Measurements from ENCODE around the gene PRM1. TPM values are rescaled to one million over a fixed set of nuclear protein-coding genes. Genes with fewer than 3 reads are reported as not detected.

PRM1 gene
- total RNA-seq, 1 experiment from 2014 or later = not detected

GRCh38 chr16:11231367-11231970, 49.7 kb downstream of the PRM1 start:
- no peak overlapping the region for H3K18ac ChIP-seq (ENCODE audit: insufficient read length, low read depth, low read length)
- H3K4me1 ChIP-seq (ENCODE audit: insufficient read depth, low read length) = no peaks in the 10 kb centered on the region
- no peak overlapping the region for H2BK120ac ChIP-seq (ENCODE audit: low read depth, low read length, poor library complexity, severe bottlenecking)
- peak overlapping the region; percentile 33 for H4K5ac ChIP-seq (ENCODE audit: insufficient read length, low read depth, low read length)
- no peak overlapping the region for H2BK20ac ChIP-seq (ENCODE audit: low read depth, low read length, poor library complexity, severe bottlenecking)
- no peaks in the 10 kb centered on the region for H3K27me3 ChIP-seq (ENCODE audit: insufficient read depth, low read length)
- no peaks in the 10 kb centered on the region for H3K9me3 ChIP-seq (ENCODE audit: control insufficient read depth, low read depth, low read length)
- H2BK15ac ChIP-seq (ENCODE audit: low read depth, low read length) = no peak overlapping the region
- no CpG with 5 or more reads among the region's 10 CpGs for WGBS (ENCODE audit: extremely low coverage, insufficient read length, low lambda C conversion rate)
- H4K8ac ChIP-seq (replicated peaks; ENCODE audit: insufficient read length, low read depth, low read length) = no peak overlapping the region
- H3T11ph ChIP-seq (ENCODE audit: low read length) = no peak overlapping the region
- Mint-ChIP-seq H3K36me3 (ENCODE audit: insufficient read depth in 1 of 3, low read depth in 3 of 3) (no peaks in the 10 kb centered on the region), H3K27ac (peak overlapping the region in 1 of 3 experiments; percentile 75; a peak in 2 of 7 replicates), H3K4me3 (no peak overlapping the region; a peak in 1 of 5 replicates), H3K9me3 (no peaks in the 10 kb centered on the region), H3K27me3 (ENCODE audit: low read depth) (peaks cover 8% of the 10 kb centered on the region), H3K4me1 (peaks cover 0 to 6% of the 10 kb centered on the region in 2 experiments; a peak in 3 of 4 replicates)
- H2BK12ac ChIP-seq (ENCODE audit: insufficient read length, low read depth, low read length) = no peak overlapping the region
- H3K4me2 ChIP-seq (ENCODE audit: insufficient read depth, insufficient read length, low read length) = no peak overlapping the region
- no peaks in the 10 kb centered on the region for H3K79me2 ChIP-seq (ENCODE audit: insufficient read depth, low read length)
- TF ChIP-seq, protein P1, sequence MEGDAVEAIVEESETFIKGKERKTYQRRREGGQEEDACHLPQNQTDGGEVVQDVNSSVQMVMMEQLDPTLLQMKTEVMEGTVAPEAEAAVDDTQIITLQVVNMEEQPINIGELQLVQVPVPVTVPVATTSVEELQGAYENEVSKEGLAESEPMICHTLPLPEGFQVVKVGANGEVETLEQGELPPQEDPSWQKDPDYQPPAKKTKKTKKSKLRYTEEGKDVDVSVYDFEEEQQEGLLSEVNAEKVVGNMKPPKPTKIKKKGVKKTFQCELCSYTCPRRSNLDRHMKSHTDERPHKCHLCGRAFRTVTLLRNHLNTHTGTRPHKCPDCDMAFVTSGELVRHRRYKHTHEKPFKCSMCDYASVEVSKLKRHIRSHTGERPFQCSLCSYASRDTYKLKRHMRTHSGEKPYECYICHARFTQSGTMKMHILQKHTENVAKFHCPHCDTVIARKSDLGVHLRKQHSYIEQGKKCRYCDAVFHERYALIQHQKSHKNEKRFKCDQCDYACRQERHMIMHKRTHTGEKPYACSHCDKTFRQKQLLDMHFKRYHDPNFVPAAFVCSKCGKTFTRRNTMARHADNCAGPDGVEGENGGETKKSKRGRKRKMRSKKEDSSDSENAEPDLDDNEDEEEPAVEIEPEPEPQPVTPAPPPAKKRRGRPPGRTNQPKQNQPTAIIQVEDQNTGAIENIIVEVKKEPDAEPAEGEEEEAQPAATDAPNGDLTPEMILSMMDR (conservative IDR thresholded peaks at IDR 0.05) = no peak
- DNase-seq = no peak
- no peak overlapping the region for H3K4ac ChIP-seq (ENCODE audit: low read depth, low read length)
- no peak overlapping the region for H2AFZ ChIP-seq (ENCODE audit: low read length)
- H2AK5ac ChIP-seq (ENCODE audit: insufficient read length, low read length) = no peak overlapping the region
- no peaks in the 10 kb centered on the region for H4K20me1 ChIP-seq (ENCODE audit: control insufficient read depth, insufficient read depth, insufficient read length)
- H3K23me2 ChIP-seq (ENCODE audit: insufficient read length, low read depth, low read length, poor library complexity, severe bottlenecking) = no peaks in the 10 kb centered on the region
- no peaks in the 10 kb centered on the region for H3K79me1 ChIP-seq (ENCODE audit: insufficient read depth, low read depth, low read length, poor library complexity, severe bottlenecking)
- no peak overlapping the region for H3K56ac ChIP-seq (ENCODE audit: insufficient read length, low read depth, low read length)
- H4K91ac ChIP-seq (ENCODE audit: insufficient read length, low read depth, low read length) = no peak overlapping the region
- no peak overlapping the region for H2BK5ac ChIP-seq (ENCODE audit: insufficient read length, low read length)
- H3K27ac ChIP-seq (ENCODE audit: insufficient read length, low read depth, low read length) = no peak overlapping the region
- peak overlapping the region; percentile 69; the same call in 1 of the 2 replicates for H3K14ac ChIP-seq (ENCODE audit: insufficient read depth, low read length)
- H3K9ac ChIP-seq (ENCODE audit: extremely low read depth, insufficient read length, low read length) = peak overlapping the region; percentile 12
- no peak overlapping the region for H3K23ac ChIP-seq (ENCODE audit: insufficient read length, low read depth, low read length)

Small RNAs within 50 kb of the gene (microRNA-seq; reads per million reads assigned to microRNA genes)
- not detected for gene MIR548H2 (ENCODE audit: borderline microRNAs expressed)

Other genes with a start within 250 kb of the PRM1 start
- gene SOCS1, start 25.1 kb downstream of the PRM1 start, total RNA-seq (2021) = 11.0 and 11.5 TPM in 2 replicates
- gene TNP2, start 12.0 kb downstream of the PRM1 start, total RNA-seq (2021) = not detected in 2 replicates
- gene PRM3, start 7.7 kb downstream of the PRM1 start, total RNA-seq (2021) = not detected in 2 replicates
- not detected in 2 replicates for gene PRM2, start 4.8 kb downstream of the PRM1 start, total RNA-seq (2021)
- gene RMI2, start 64.1 kb upstream of the PRM1 start, total RNA-seq (2021) = 55.7 and 57.6 TPM in 2 replicates

Measured in H9 (cell line).